HepG2 (cell line): ENCODE measurements around the gene SIRPB2. TPM values are rescaled to one million over a fixed set of nuclear protein-coding genes. Genes with fewer than 3 reads are reported as not detected.

ENCODE experiments used
- ATAC-seq: fragments of 200-7000 bp; cut with Tn5 transposase; 3 replicates; pipeline ENCODE4 v1.9.1; 2020; ENCODE audit warnings: mild to moderate bottlenecking, moderate library complexity
- BruUV-seq: library from RNA; stranded (reverse); fragments of 400-500 nt; replicated peaks from 2 replicates; lab custom pipeline; 2021; lab: Mats Ljungman, UMichigan
- CTCF ChIA-PET: fragments of 300-600 bp; formaldehyde crosslinking; extraction: SDS; loops from one replicate; lab custom pipeline; 2021; ENCODE audit warnings: low total read pairs, inconsistent platforms, low intra/inter-chr PET ratio; lab: Yijun Ruan, JAX
- POLR2A ChIA-PET: fragments of 350-600 bp; sonication (Branson Sonifier 250); formaldehyde crosslinking; loops from one replicate; lab custom pipeline; 2020; ENCODE audit warnings: antibody characterized with exemption, inconsistent platforms; lab: Yijun Ruan, JAX
- DNase-seq: peaks from one replicate; pipeline ENCODE4 v3.0.0-alpha.2; 2015; ENCODE audit warnings: low spot score
- FAIRE-seq: peaks from 3 replicates; lab custom pipeline; 2011; peaks lifted over from hg19 to GRCh38; lab: Jason Lieb, UNC
- H2AFZ ChIP-seq: one replicate; pipeline ENCODE4 v1.6.1; 2011; ENCODE audit warnings: low read length, inconsistent platforms
- H3K27ac ChIP-seq: fragments of 300-600 bp; 3 replicates; pipeline ENCODE4 v1.8.0; 2011; ENCODE audit warnings: mixed run types, mild to moderate bottlenecking, mixed read lengths, low read length, inconsistent platforms; ENCODE audit not compliant: insufficient read depth; ENCODE audit errors: extremely low read length
- H3K27me3 ChIP-seq, 2 experiments: fragments of 200-600 bp in 1 of 2; 2 replicates in 1 of 2; 3 replicates in 1 of 2; pipeline versions ENCODE4 v1.6.0 to v1.8.0; 2011; ENCODE audit warnings: low read length in 2 of 2, mild to moderate bottlenecking in 2 of 2, moderate library complexity in 2 of 2, inconsistent platforms in 1 of 2; ENCODE audit not compliant: insufficient read depth in 2 of 2, control insufficient read depth in 1 of 2
- H3K36me3 ChIP-seq, 2 experiments: fragments of 200-600 bp in 1 of 2; replicated peaks in 1 of 2; 2 replicates in 1 of 2; 3 replicates in 1 of 2; pipeline versions ENCODE4 v1.5.1 to v1.8.0; 2011; ENCODE audit warnings: low read length in 2 of 2, inconsistent platforms in 1 of 2; ENCODE audit not compliant: insufficient read depth in 2 of 2, control insufficient read depth in 1 of 2
- H3K4me1 ChIP-seq: 2 replicates; pipeline ENCODE4 v1.5.1; 2012; ENCODE audit warnings: low read length, inconsistent platforms; ENCODE audit not compliant: insufficient read depth
- H3K4me2 ChIP-seq: 2 replicates; pipeline ENCODE4 v1.6.0; 2011; ENCODE audit warnings: low read depth, low read length, inconsistent platforms
- H3K4me3 ChIP-seq, 3 experiments: fragments of 200-600 bp in 1 of 3; sonication (generic), shearing (Covaris generic) in 1 of 3; replicated peaks in 1 of 3; 2 replicates each; pipeline ENCODE4 v1.5.1; 2011 to 2016; ENCODE audit warnings: low read length in 3 of 3, inconsistent platforms in 2 of 3, low read depth in 2 of 3, mild to moderate bottlenecking in 2 of 3, control low read depth in 1 of 3, mixed read lengths in 1 of 3; ENCODE audit not compliant: insufficient read depth in 1 of 3
- H3K79me2 ChIP-seq: one replicate; pipeline ENCODE4 v1.6.1; 2011; ENCODE audit warnings: low read length, inconsistent platforms; ENCODE audit not compliant: insufficient read depth
- H3K9ac ChIP-seq: 2 replicates; pipeline ENCODE4 v1.6.0; 2011; ENCODE audit warnings: mild to moderate bottlenecking, low read depth, low read length, inconsistent platforms; ENCODE audit not compliant: insufficient read depth
- H3K9me3 ChIP-seq: 2 replicates; pipeline ENCODE4 v1.5.1; 2012; ENCODE audit warnings: mild to moderate bottlenecking, low read length
- H4K20me1 ChIP-seq: 2 replicates; pipeline ENCODE4 v1.6.0; 2011; ENCODE audit warnings: inconsistent platforms, mild to moderate bottlenecking, low read length, moderate library complexity; ENCODE audit not compliant: insufficient read depth
- GABPB1 ChIP-seq: IDR thresholded peaks from 2 replicates; pipeline ENCODE4 v1.6.1; 2016; ENCODE audit warnings: mild to moderate bottlenecking, missing genetic modification reagents, moderate library complexity, missing compliant biosample characterization
- HOXA7 ChIP-seq: sonication (generic); formaldehyde crosslinking; IDR thresholded peaks from 2 replicates; pipeline ENCODE4 v1.8.1; 2022; ENCODE audit warnings: mild to moderate bottlenecking, missing genetic modification reagents, moderate library complexity
- KDM5B ChIP-seq: sonication (generic); formaldehyde crosslinking; IDR thresholded peaks from 2 replicates; pipeline ENCODE4 v1.4.0; 2020; ENCODE audit warnings: missing genetic modification reagents, mild to moderate bottlenecking, borderline replicate concordance
- MAF1 ChIP-seq: sonication (generic); formaldehyde crosslinking; IDR thresholded peaks from 2 replicates; pipeline ENCODE4 v1.5.0; 2020; ENCODE audit warnings: missing genetic modification reagents, borderline replicate concordance
- SMAD3 ChIP-seq: sonication (generic); formaldehyde crosslinking; IDR thresholded peaks from 2 replicates; pipeline ENCODE4 v1.4.0; 2020; ENCODE audit warnings: missing genetic modification reagents
- SRF ChIP-seq: IDR thresholded peaks from 2 replicates; pipeline ENCODE4 v1.6.1; 2011; ENCODE audit warnings: mild to moderate bottlenecking, low read depth, low read length, moderate library complexity
- SRSF4 ChIP-seq: fragments of 200-400 bp; formaldehyde crosslinking; IDR thresholded peaks from one replicate; pipeline ENCODE4 v1.6.1; 2018; ENCODE audit warnings: mild to moderate bottlenecking, low read depth, low read length, moderate library complexity; ENCODE audit not compliant: poor library complexity, severe bottlenecking
- ZNF20 ChIP-seq: sonication (generic); formaldehyde crosslinking; IDR thresholded peaks from 2 replicates; pipeline ENCODE4 v1.4.0; 2020; ENCODE audit warnings: mild to moderate bottlenecking, moderate library complexity, missing genetic modification reagents
- ZNF24 ChIP-seq: fragments of 450-650 bp; IDR thresholded peaks from 2 replicates; pipeline ENCODE4 v1.6.1; 2017; ENCODE audit warnings: antibody characterized with exemption, mild to moderate bottlenecking
- ZNF337 ChIP-seq: sonication (generic); formaldehyde crosslinking; IDR thresholded peaks from 2 replicates; pipeline ENCODE4 v1.5.1; 2020; ENCODE audit warnings: missing genetic modification reagents, low read depth, mild to moderate bottlenecking, borderline replicate concordance
- ZNF577 ChIP-seq: sonication (generic); formaldehyde crosslinking; IDR thresholded peaks from 2 replicates; pipeline ENCODE4 v1.4.0; 2020; ENCODE audit warnings: mild to moderate bottlenecking, low read depth, missing genetic modification reagents, borderline replicate concordance
- ZNF740 ChIP-seq: sonication (generic); formaldehyde crosslinking; IDR thresholded peaks from 2 replicates; pipeline ENCODE4 v1.4.0; 2020; ENCODE audit warnings: missing genetic modification reagents
- ZNF75D ChIP-seq: sonication (generic); formaldehyde crosslinking; IDR thresholded peaks from 2 replicates; pipeline ENCODE4 v1.8.1; 2023; ENCODE audit warnings: missing genetic modification reagents, mild to moderate bottlenecking, borderline replicate concordance
- in situ Hi-C: cut with HindIII; loops from 2 replicates; pipeline ENCODE4 v1.10.0; 2017; ENCODE audit warnings: low pct_unique_long_range_greater_than_20kb; ENCODE audit not compliant: extremely low pct_ligation_motif_present
- intact Hi-C: fragments of 100-400 bp; cut with micrococcal nuclease; formaldehyde crosslinking; loops from one replicate; pipeline ENCODE4 v1.10.0; 2022; ENCODE audit not compliant: unreplicated experiment
- polyA plus RNA-seq, 8 experiments: library from polyadenylated mRNA; depleted of rRNA in 3 of 8; stranded (reverse) in 7 of 8; unstranded in 1 of 8; fragments of >200 nt; fragmentation: Illumina TruSeq in 4 of 8; extraction: Trizol in 4 of 8; gene quantifications; 2 replicates each; pipeline versions ENCODE4 v1.2.1 to v1.2.3, GENCODE V29; 2011 to 2016; ENCODE audit warnings: low read depth in 4 of 8, missing spikeins in 1 of 8, mixed read lengths in 1 of 8; ENCODE audit not compliant: insufficient read depth in 1 of 8
- total RNA-seq, 5 experiments: library from RNA; depleted of rRNA; stranded (reverse); fragments of >200 nt; fragmentation: Illumina TruSeq; extraction: Trizol; gene quantifications; 2 replicates each; pipeline ENCODE4 v1.2.3, GENCODE V29; 2016; ENCODE audit warnings: low read depth in 1 of 5
- TF ChIP-seq, protein P1 (sequence below): sonication (generic); formaldehyde crosslinking; IDR thresholded peaks from 2 replicates; pipeline ENCODE4 v1.5.0; 2020; ENCODE audit warnings: missing genetic modification reagents
- TF ChIP-seq, protein P2 (sequence below): sonication (generic); formaldehyde crosslinking; IDR thresholded peaks from 2 replicates; pipeline ENCODE4 v1.9.0; 2021; ENCODE audit warnings: missing genetic modification reagents, borderline replicate concordance
- TF ChIP-seq, protein P3 (sequence below): sonication (generic); formaldehyde crosslinking; IDR thresholded peaks from 2 replicates; pipeline ENCODE4 v1.8.1; 2023; ENCODE audit warnings: mild to moderate bottlenecking, missing genetic modification reagents

Gene SIRPB2
- total and polyA plus RNA-seq, 2 of the 13 experiments (the other 11 are each of a cell fraction or from before 2014, with no cell fraction given) = not detected

GRCh38 chr20:1526896-1527295, 35.7 kb upstream of the SIRPB2 start:
- Histone ChIP-seq H3K9me3 (no peaks in the 10 kb centered on the region), H3K4me1 (no peaks in the 10 kb centered on the region), H3K79me2 (no peaks in the 10 kb centered on the region), H2AFZ (no peak overlapping the region), H3K36me3 (no peaks in the 10 kb centered on the region), H3K4me2 (no peak overlapping the region), H3K27me3 (peaks cover 0 to 9% of the 10 kb centered on the region in 2 experiments; a peak in 1 of 5 replicates), H4K20me1 (no peaks in the 10 kb centered on the region), H3K9ac (no peak overlapping the region), H3K27ac (no peak overlapping the region), H3K4me3 (no peak overlapping the region)
- in situ Hi-C loops = no loop called here
- BruUV-seq = no TSS peak
- TF ChIP-seq, protein P1, sequence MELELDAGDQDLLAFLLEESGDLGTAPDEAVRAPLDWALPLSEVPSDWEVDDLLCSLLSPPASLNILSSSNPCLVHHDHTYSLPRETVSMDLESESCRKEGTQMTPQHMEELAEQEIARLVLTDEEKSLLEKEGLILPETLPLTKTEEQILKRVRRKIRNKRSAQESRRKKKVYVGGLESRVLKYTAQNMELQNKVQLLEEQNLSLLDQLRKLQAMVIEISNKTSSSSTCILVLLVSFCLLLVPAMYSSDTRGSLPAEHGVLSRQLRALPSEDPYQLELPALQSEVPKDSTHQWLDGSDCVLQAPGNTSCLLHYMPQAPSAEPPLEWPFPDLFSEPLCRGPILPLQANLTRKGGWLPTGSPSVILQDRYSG (CRISPR knock-in tag) = no peak
- TF ChIP-seq SRSF4 (no peak), GABPB1 (CRISPR knock-in tag) (no peak), KDM5B (CRISPR knock-in tag) (no peak), SMAD3 (CRISPR knock-in tag) (no peak), SRF (no peak), MAF1 (CRISPR knock-in tag) (no peak), HOXA7 (CRISPR knock-in tag) (no peak), ZNF75D (CRISPR knock-in tag) (no peak), ZNF577 (CRISPR knock-in tag) (no peak), ZNF20 (CRISPR knock-in tag) (no peak), ZNF24 (no peak), ZNF740 (no peak), ZNF337 (CRISPR knock-in tag) (no peak)
- TF ChIP-seq, protein P2, sequence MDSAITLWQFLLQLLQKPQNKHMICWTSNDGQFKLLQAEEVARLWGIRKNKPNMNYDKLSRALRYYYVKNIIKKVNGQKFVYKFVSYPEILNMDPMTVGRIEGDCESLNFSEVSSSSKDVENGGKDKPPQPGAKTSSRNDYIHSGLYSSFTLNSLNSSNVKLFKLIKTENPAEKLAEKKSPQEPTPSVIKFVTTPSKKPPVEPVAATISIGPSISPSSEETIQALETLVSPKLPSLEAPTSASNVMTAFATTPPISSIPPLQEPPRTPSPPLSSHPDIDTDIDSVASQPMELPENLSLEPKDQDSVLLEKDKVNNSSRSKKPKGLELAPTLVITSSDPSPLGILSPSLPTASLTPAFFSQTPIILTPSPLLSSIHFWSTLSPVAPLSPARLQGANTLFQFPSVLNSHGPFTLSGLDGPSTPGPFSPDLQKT (CRISPR knock-in tag) = no peak
- TF ChIP-seq, protein P3, sequence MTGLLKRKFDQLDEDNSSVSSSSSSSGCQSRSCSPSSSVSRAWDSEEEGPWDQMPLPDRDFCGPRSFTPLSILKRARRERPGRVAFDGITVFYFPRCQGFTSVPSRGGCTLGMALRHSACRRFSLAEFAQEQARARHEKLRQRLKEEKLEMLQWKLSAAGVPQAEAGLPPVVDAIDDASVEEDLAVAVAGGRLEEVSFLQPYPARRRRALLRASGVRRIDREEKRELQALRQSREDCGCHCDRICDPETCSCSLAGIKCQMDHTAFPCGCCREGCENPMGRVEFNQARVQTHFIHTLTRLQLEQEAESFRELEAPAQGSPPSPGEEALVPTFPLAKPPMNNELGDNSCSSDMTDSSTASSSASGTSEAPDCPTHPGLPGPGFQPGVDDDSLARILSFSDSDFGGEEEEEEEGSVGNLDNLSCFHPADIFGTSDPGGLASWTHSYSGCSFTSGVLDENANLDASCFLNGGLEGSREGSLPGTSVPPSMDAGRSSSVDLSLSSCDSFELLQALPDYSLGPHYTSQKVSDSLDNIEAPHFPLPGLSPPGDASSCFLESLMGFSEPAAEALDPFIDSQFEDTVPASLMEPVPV (CRISPR knock-in tag) = no peak
- ATAC-seq = no peak
- ChIA-PET CTCF (no interaction called here), POLR2A (no interaction called here)
- no peak for FAIRE-seq
- intact Hi-C loops = no loop called here
- no peak for DNase-seq
